GM19397 (cell line): ENCODE data around the gene TCF3.

Experiments used
- ATAC-seq: cut with Tn5 transposase; IDR thresholded peaks from one replicate; pipeline ENCODE4 v1.9.1; 2021; ENCODE audit warnings: mild to moderate bottlenecking, moderate library complexity; ENCODE audit not compliant: unreplicated experiment

Gene TCF3

GRCh38 chr19:1632462-1633268 lies 19.8 kb downstream of the TCF3 start:
- no peak for ATAC-seq

- no peak for ATAC-seq
Measured at GRCh38 chr19:1631557-1632100, 20.8 kb downstream of the TCF3 start.

GRCh38 chr19:1630811-1631210 lies 21.6 kb downstream of the TCF3 start:
- ATAC-seq = no peak

GRCh38 chr19:1630012-1630411 lies 22.4 kb downstream of the TCF3 start:
- ATAC-seq = no peak

GRCh38 chr19:1629256-1629808 lies 23.1 kb downstream of the TCF3 start:
- no peak for ATAC-seq

GRCh38 chr19:1627194-1627593 lies 25.2 kb downstream of the TCF3 start:
- ATAC-seq = no peak

GRCh38 chr19:1626417-1627010 lies 25.9 kb downstream of the TCF3 start:
- ATAC-seq = no peak

GRCh38 chr19:1624458-1624857 lies 28.0 kb downstream of the TCF3 start:
- ATAC-seq = no peak

- no peak for ATAC-seq
Measured at GRCh38 chr19:1622541-1622940, 29.9 kb downstream of the TCF3 start.

GRCh38 chr19:1622007-1622406 lies 30.4 kb downstream of the TCF3 start:
- no peak for ATAC-seq

- ATAC-seq = no peak
Measured at GRCh38 chr19:1621574-1621973, 30.8 kb downstream of the TCF3 start.

GRCh38 chr19:1621021-1621420 lies 31.4 kb downstream of the TCF3 start:
- no peak for ATAC-seq

- ATAC-seq = no peak
Measured at GRCh38 chr19:1620502-1620901, 31.9 kb downstream of the TCF3 start.

- no peak for ATAC-seq
Measured at GRCh38 chr19:1619703-1620102, 32.7 kb downstream of the TCF3 start.

- ATAC-seq = no peak
Measured at GRCh38 chr19:1619094-1619439, 33.3 kb downstream of the TCF3 start.

GRCh38 chr19:1618157-1619093 lies 34.0 kb downstream of the TCF3 start:
- ATAC-seq = no peak

GRCh38 chr19:1616875-1617274 lies 35.5 kb downstream of the TCF3 start:
- no peak for ATAC-seq

- ATAC-seq = no peak
Measured at GRCh38 chr19:1616396-1616795, 36.0 kb downstream of the TCF3 start.

- ATAC-seq = no peak
Measured at GRCh38 chr19:1615156-1615765, 37.2 kb downstream of the TCF3 start.

- ATAC-seq = no peak
Measured at GRCh38 chr19:1613808-1614570, 38.4 kb downstream of the TCF3 start.
